Left colon (tissue), 2 donors: ENCODE measurements around the gene SCAF11. TPM values are rescaled to one million over a fixed set of nuclear protein-coding genes. Genes with fewer than 3 reads are reported as not detected.

Experiments used
- ATAC-seq: fragments of 200-7000 bp; cut with Tn5 transposase; one replicate; pipeline ENCODE4 v1.9.1; 2020; ENCODE audit warnings: mild to moderate bottlenecking, moderate library complexity
- DNase-seq, 2 donors: peaks; one replicate each; pipeline ENCODE4 v3.0.0-alpha.2; 2020
- intact Hi-C, 2 donors: fragments of 100-400 bp; cut with DNase I in 1 of 2; cut with micrococcal nuclease in 1 of 2; formaldehyde crosslinking; loops; one replicate each; pipeline versions ENCODE4 v1.11.2 to v1.14.0; 2022; cut with DNase I, micrococcal nuclease
- total RNA-seq, 2 donors: library from RNA; stranded (reverse); fragmentation: NEBNext Ultra II Directional; extraction: Animal tissue kit (Norgen Biotek cat#: 25700); gene quantifications; one replicate each; pipeline ENCODE4 v1.2.1, GENCODE V29; 2021
- donor health status: DM: no; HTN: no; CAD: no.
- donor health status: DM: yes; HTN: yes; CAD: no.

The SCAF11 gene
- total RNA-seq, 2 donors from 2014 or later = 97.9 to 103 TPM

GRCh38 chr12:45939759-45940158 is 50.6 kb downstream of the SCAF11 start:
- DNase-seq = no peak
- intact Hi-C loops = no loop called here
- no peak for ATAC-seq

DNA sequence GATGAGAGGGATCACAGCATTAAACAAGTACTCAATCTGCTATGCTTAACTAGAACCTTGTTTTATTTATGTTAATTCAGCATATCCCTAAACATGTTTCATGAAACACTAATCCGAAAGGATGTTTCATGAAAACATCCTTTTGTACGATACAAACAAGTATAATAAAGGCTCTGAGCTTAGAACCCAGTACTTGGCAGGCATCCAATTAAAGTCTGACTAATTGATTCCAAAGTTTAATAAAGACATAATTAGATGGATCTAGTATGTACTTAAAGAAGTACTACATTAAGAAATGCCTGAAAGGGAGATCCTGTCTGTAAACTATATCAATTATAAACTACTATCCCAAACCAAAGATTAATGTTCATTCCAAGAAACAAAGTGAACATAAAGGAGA is 51.8 kb downstream of the SCAF11 start:
- ATAC-seq (no peak), DNase-seq (no peak)
- intact Hi-C loops = no loop called here

DNA sequence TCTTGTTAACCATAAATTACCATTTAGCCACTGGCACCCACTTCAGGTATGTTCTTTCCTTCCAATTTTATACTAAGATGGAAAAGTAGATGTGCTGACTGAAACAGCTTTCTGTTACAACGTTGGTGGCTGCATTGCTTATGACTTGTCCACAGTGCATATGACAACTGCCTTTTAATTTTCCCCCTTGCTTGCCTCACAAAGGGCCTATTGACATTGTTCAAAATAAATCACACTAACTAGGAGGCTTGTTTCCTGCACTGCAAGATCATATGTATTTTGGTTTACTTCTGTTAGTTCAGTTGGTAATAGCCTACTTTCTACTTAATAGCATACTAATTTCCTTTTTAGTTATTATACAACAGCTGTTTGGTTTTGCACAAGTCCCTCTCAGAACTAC is 55.4 kb downstream of the SCAF11 start:
- DNase-seq (no peak), ATAC-seq (no peak)
- intact Hi-C loops = no loop called here

GRCh38 chr12:45933504-45933903 is 56.9 kb downstream of the SCAF11 start:
- DNase-seq = no peak
- no peak for ATAC-seq
- intact Hi-C loops = no loop called here

- ATAC-seq (peak; percentile 34), DNase-seq (no peak)
- intact Hi-C loops = no loop called here
Observed at GRCh38 chr12:45930369-45930768, 60.0 kb downstream of the SCAF11 start.

GRCh38 chr12:45928309-45928708 is 62.1 kb downstream of the SCAF11 start:
- ATAC-seq (no peak), DNase-seq (no peak)
- intact Hi-C loops = no loop called here

- ATAC-seq (no peak), DNase-seq (no peak)
- intact Hi-C loops = no loop called here
Observed at GRCh38 chr12:45918818-45919217, 71.6 kb downstream of the SCAF11 start.

DNA sequence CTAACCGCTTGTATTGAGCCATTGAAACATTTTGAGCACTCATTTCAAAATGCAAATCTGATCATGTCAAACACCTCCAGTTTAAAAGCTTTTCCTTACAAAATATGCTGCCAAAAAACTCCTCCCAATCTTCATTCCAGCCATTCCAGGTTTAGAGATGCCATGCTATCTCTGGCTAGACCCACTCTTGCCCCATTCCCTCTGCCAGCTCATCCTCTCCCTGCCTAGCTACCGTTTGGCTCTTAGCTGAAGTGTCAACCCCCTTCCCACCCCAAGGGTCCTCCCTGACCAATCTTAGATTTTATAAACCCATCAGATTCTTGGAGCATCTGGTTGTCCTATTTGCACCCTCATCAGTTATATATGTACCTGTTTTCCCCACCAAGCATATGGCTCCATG is 75.0 kb downstream of the SCAF11 start:
- intact Hi-C loops = no loop called here
- DNase-seq = no peak
- peak; percentile 25 for ATAC-seq

- ATAC-seq (peak; percentile 16), DNase-seq (no peak)
- intact Hi-C loops = no loop called here
Observed at GRCh38 chr12:45914090-45914489, 76.3 kb downstream of the SCAF11 start.

DNA sequence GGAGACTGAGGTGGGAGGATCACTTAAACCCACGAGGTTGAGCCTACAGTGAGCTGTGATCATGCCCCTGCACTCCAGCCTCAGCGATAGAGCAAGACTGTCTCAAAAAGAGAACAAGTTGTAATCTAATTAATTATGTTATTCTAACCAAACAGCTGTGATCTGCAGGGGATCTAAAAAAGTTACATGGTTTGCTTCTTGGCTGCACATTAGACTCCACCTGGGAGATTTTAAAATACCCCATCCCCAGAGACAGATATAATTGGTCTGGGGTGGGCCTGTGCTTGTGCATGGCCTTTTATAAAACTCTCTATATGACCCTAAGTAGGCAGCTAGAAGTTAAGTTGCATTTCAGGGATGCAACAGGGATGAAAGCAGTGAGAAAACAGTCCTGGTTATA is 76.7 kb downstream of the SCAF11 start:
- intact Hi-C loops = no loop called here
- DNase-seq = no peak
- ATAC-seq = no peak

DNA sequence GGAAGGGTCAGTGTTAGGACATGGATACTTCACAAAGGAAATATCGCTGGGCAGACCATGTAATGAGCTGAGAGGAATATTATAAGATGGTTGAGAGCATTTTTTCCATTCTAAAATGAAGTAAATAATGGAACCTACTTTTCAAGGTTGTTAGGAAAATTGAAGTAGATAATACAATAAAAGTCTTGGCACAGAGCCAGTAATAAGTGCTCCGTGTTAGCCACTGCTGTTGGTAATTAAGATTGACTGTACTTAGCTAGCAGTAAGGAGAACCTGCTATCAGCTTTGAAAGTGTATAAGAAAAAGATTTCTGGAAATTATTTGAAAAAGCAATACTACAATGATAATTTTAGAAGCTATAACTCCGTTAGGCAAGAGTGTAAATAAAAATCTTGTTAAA is 77.6 kb downstream of the SCAF11 start:
- DNase-seq = no peak
- intact Hi-C loops = no loop called here
- no peak for ATAC-seq

DNA sequence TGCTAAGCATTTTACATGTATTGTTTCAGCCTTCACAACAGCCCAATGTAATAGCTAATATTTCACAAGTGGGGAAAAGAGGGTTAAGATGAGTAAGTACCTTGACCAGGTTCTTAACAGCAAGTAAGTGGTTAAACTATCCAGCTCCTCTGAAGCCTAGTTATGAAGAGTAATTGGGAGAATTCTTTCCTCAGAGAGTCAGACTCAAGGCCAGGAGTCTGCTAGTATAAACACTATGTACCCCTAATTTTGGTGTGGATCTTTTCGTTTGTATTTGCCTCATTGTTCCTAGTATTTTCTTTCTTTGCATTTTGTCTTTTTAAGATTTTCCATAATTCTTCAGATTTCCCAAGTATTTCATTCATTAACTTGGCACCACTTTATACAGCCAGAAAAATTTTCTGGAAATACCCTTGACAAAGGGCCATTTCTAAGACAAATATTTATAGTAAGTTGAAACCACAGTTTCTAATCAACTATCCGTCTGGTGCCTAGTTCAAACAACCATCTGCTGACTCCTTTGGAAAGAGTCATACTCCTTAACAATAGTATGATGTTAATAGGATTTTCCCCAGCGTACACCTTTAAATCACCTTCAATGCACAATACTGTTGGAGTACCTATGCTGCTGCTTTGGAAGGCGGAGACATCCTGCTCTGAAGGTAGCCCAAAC is 81.2 kb downstream of the SCAF11 start:
- intact Hi-C loops = no loop called here
- DNase-seq (no peak), ATAC-seq (no peak)

DNA sequence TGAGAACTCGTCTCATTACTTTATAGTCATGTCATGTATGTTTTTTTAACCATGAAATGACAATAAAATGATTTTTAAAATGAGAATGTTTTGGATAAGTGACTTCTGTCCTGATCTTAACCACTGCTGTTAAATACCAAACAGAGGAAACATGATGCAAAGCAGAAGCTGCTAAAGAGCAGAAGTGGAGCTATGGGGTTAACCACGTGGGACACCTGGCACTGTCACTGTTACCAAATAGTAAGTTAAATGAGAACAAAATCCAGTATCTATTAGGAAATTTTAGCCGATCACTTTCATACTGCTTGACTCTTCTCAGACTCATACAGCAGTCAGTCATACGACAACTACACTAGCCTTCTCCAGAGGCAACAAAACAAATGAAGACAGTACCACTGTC is 82.4 kb downstream of the SCAF11 start:
- no peak for ATAC-seq
- DNase-seq = no peak
- intact Hi-C loops = no loop called here

DNA sequence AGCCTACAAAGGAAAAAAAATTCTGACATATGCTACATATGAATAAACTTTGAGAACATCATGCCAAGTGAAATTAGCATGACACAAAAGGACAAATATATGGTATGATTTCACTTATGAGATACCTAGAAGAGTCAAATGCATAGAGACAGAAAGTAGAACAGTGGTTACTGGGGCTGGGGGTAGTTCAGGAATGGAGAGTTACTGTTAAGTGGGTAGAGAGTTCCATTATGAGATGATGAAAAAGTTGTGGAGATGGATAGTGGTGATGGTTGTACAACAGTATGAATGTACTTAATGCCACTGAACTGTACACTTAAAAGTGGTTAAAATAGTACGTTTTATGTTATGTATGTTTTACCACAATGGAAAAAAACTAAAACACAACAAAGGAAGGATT is 92.3 kb downstream of the SCAF11 start:
- no peak for DNase-seq
- intact Hi-C loops = no loop called here
- ATAC-seq = no peak

DNA sequence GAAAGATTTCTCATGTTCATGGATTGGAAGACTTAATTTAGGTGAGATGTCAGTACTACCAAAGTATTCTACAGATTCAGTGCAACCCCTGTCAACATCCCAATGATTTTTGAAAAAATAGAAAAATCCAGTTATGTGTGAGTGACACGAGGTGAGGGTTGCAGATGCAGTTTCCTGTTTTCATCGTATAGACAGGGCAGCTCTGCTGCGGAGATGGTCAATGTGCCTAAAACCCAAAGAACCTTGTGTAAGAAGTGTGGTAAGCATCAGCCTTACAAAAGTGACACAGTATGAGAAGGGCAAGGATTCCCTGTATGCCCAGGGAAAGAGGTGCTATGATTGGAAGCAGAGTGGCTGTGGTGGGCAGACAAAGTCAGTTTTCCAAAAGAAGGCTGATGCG is 94.4 kb downstream of the SCAF11 start:
- intact Hi-C loops = no loop called here
- DNase-seq (no peak), ATAC-seq (no peak)

DNA sequence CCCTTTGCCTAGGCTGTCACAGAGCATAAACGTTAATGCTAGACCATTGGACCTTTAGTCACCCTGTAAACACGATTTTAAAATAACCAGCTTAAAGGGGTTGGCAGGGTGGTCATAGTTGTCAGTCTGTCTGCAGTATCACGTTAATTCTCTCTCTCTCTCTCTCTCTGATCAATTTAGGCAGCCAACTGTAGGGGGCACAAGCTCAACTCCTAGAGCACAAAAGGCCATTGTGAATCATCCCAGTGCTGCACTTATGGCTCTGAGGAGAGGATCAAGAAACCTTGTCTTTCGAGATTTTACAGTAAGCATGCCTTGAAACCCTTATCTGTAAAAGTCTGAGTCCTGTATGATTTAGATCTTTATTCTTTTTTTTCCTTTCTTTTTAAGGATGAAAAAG is 97.1 kb downstream of the SCAF11 start:
- DNase-seq (no peak), ATAC-seq (no peak)
- intact Hi-C loops = no loop called here

GRCh38 chr12:45890276-45890675 is 100.1 kb downstream of the SCAF11 start:
- no peak for DNase-seq
- ATAC-seq = no peak
- intact Hi-C loops = no loop called here

- ATAC-seq = no peak
- intact Hi-C loops = no loop called here
Observed at GRCh38 chr12:45887544-45887943, 102.8 kb downstream of the SCAF11 start.

GRCh38 chr12:45886685-45887084 is 103.7 kb downstream of the SCAF11 start:
- ATAC-seq (no peak), DNase-seq (no peak)
- intact Hi-C loops = no loop called here

More at GRCh38 chr12:45887544-45887943, 102.8 kb downstream of the SCAF11 start:
- no peak for DNase-seq

DNA sequence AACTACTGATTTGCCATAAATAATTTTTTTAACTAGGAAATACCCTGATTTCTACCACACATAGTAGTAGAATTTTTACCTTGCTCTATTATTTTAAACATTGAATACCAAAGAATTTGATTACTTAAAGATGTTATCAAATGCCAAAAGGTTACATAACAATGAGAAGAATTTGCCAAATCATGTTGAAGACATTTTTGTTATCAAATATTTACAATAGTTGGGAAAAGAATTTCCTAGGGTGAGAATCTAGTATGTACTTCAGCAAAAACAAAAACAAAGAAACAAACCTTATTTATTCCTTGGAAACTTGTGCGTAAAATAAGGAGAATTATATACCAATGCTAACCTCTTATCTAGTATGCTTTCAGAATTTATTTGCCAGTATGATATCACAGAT is 107.2 kb downstream of the SCAF11 start:
- DNase-seq (no peak), ATAC-seq (no peak)
- intact Hi-C loops = no loop called here

GRCh38 chr12:45880533-45880932 is 109.8 kb downstream of the SCAF11 start:
- no peak for DNase-seq
- ATAC-seq = no peak
- intact Hi-C loops = no loop called here
